SW 1271 (cell line): ENCODE measurements around the gene STAC.

Source experiments
- DNase-seq, 2 experiments: peaks; one replicate each; lab custom pipeline; 2025; lab: John Stamatoyannopoulos, UW

Gene STAC

GRCh38 chr3:36595511-36595910, 215.2 kb downstream of the STAC start:
- no peak for DNase-seq

GRCh38 chr3:36596419-36596818, 216.1 kb downstream of the STAC start:
- no peak for DNase-seq

- DNase-seq = no peak
These were observed 217.1 kb downstream of the STAC start for GRCh38 chr3:36597422-36597821.
